K562 (cell line): Measurements from ENCODE around the gene ISY1. TPM values are rescaled to one million over a fixed set of nuclear protein-coding genes. Genes with fewer than 3 reads are reported as not detected.

ENCODE experiments used
- ATAC-seq: fragments of 200-7000 bp; cut with Tn5 transposase; 3 replicates; pipeline ENCODE4 v1.9.1; 2020; ENCODE audit warnings: moderate library complexity
- BruUV-seq: library from RNA; stranded (reverse); fragments of 400-500 nt; replicated peaks from 2 replicates; lab custom pipeline; 2021; lab: Mats Ljungman, UMichigan
- CTCF ChIA-PET: fragments of 300-600 bp; formaldehyde crosslinking; extraction: SDS; loops from one replicate; lab custom pipeline; 2021; ENCODE audit warnings: low intra/inter-chr PET ratio; lab: Yijun Ruan, JAX
- POLR2A ChIA-PET: fragments of 300-600, 350-650 bp; sonication (Branson Sonifier 250); formaldehyde crosslinking; extraction: SDS; loops from one replicate; lab custom pipeline; 2021; ENCODE audit warnings: antibody characterized with exemption, inconsistent platforms; lab: Yijun Ruan, JAX
- DNase-seq, 4 experiments: peaks; one replicate each; pipeline versions ENCODE4 v3.0.0 to v3.0.0-alpha.2; 2011 to 2018; ENCODE audit warnings: low spot score in 3 of 4, mixed read lengths in 3 of 4; ENCODE audit errors: extremely low read depth in 1 of 4
- FAIRE-seq: peaks from 2 replicates; lab custom pipeline; 2011; peaks lifted over from hg19 to GRCh38; lab: Jason Lieb, UNC
- H2AFZ ChIP-seq: 2 replicates; pipeline ENCODE4 v1.6.0; 2011; ENCODE audit warnings: low read depth, low read length, control low read depth, inconsistent platforms
- H3K27ac ChIP-seq: fragments of 200-600 bp; 3 replicates; pipeline ENCODE4 v1.8.0; 2011; ENCODE audit warnings: low read depth, mild to moderate bottlenecking, control low read depth, inconsistent platforms, low read length, moderate library complexity, mixed read lengths; ENCODE audit errors: extremely low read depth
- H3K27me3 ChIP-seq, 2 experiments: fragments of 300-600 bp in 1 of 2; 2 replicates in 1 of 2; 3 replicates in 1 of 2; pipeline versions ENCODE4 v1.6.0 to v1.8.0; 2011; ENCODE audit warnings: inconsistent platforms in 2 of 2, low read length in 2 of 2, mild to moderate bottlenecking in 1 of 2, mixed read lengths in 1 of 2, moderate library complexity in 1 of 2; ENCODE audit not compliant: control insufficient read depth in 2 of 2, insufficient read depth in 2 of 2
- H3K36me3 ChIP-seq: fragments of 300-600 bp; 3 replicates; pipeline ENCODE4 v1.8.0; 2011; ENCODE audit warnings: mild to moderate bottlenecking, low read length, inconsistent platforms; ENCODE audit not compliant: control insufficient read depth, insufficient read depth
- H3K4me1 ChIP-seq, 2 experiments: fragments of 200-600 bp in 1 of 2; replicated peaks in 1 of 2; 2 replicates in 1 of 2; 3 replicates in 1 of 2; pipeline versions ENCODE4 v1.5.1 to v1.8.0; 2011; ENCODE audit warnings: inconsistent platforms in 2 of 2, low read length in 2 of 2, mild to moderate bottlenecking in 1 of 2, mixed read lengths in 1 of 2, moderate library complexity in 1 of 2; ENCODE audit not compliant: control insufficient read depth in 2 of 2, insufficient read depth in 2 of 2
- H3K4me2 ChIP-seq: 2 replicates; pipeline ENCODE4 v1.6.1; 2011; ENCODE audit warnings: low read length, control low read depth, inconsistent platforms, mixed read lengths; ENCODE audit not compliant: insufficient read depth
- H3K4me3 ChIP-seq: fragments of 200-600 bp; sonication (generic), shearing (Covaris generic); 2 replicates; pipeline ENCODE4 v1.5.1; 2016; ENCODE audit warnings: control low read depth, inconsistent platforms
- H3K79me2 ChIP-seq: fragments of 200-600 bp; 3 replicates; pipeline ENCODE4 v1.8.0; 2011; ENCODE audit warnings: low read length, inconsistent platforms; ENCODE audit not compliant: control insufficient read depth, insufficient read depth
- H3K9ac ChIP-seq, 2 experiments: 2 replicates each; pipeline versions ENCODE4 v1.6.0 to v1.6.1; 2011; ENCODE audit warnings: low read depth in 2 of 2, low read length in 2 of 2, control low read depth in 1 of 2, inconsistent platforms in 1 of 2, mild to moderate bottlenecking in 1 of 2, mixed read lengths in 1 of 2; ENCODE audit not compliant: insufficient read depth in 1 of 2
- H3K9me1 ChIP-seq: one replicate; pipeline ENCODE4 v1.6.0; 2011; ENCODE audit warnings: inconsistent platforms, mild to moderate bottlenecking, low read length, moderate library complexity; ENCODE audit not compliant: control insufficient read depth, insufficient read depth
- H3K9me3 ChIP-seq: replicated peaks from 2 replicates; pipeline ENCODE4 v1.5.1; 2011; ENCODE audit warnings: low read depth, low read length, inconsistent platforms; ENCODE audit not compliant: control insufficient read depth, insufficient read depth
- H4K20me1 ChIP-seq: replicated peaks from 2 replicates; pipeline ENCODE4 v1.6.1; 2011; ENCODE audit warnings: low read length, inconsistent platforms, mixed read lengths; ENCODE audit not compliant: control insufficient read depth, insufficient read depth
- ARHGAP35 ChIP-seq: fragments of 450-650 bp; IDR thresholded peaks from 2 replicates; pipeline ENCODE4 v1.6.1; 2018; ENCODE audit not compliant: partially characterized antibody
- ARID1B ChIP-seq: fragments of 450-650 bp; IDR thresholded peaks from 2 replicates; pipeline ENCODE4 v1.6.1; 2016; ENCODE audit warnings: antibody characterized with exemption, mild to moderate bottlenecking, inconsistent platforms
- ESRRB ChIP-seq: fragments of 250-450 bp; sonication (Bioruptor Pico); IDR thresholded peaks from 2 replicates; pipeline ENCODE4 v1.5.0; 2020; ENCODE audit warnings: mild to moderate bottlenecking, moderate library complexity, borderline replicate concordance
- FOXP1 ChIP-seq: sonication (generic); formaldehyde crosslinking; IDR thresholded peaks from 2 replicates; pipeline ENCODE4 v1.8.0; 2022; ENCODE audit warnings: mild to moderate bottlenecking, missing genetic modification reagents
- HMG20A ChIP-seq: fragments of 450-650 bp; formaldehyde crosslinking; conservative IDR thresholded peaks from 2 replicates; pipeline ENCODE4 v1.4.0; 2020; ENCODE audit warnings: mild to moderate bottlenecking, mixed read lengths
- NCOR1 ChIP-seq: fragments of 450-650 bp; IDR thresholded peaks from 2 replicates; pipeline ENCODE4 v1.6.1; 2016; ENCODE audit warnings: mild to moderate bottlenecking, moderate library complexity
- RBM14 ChIP-seq: fragments of 200-400 bp; formaldehyde crosslinking; IDR thresholded peaks from 2 replicates; pipeline ENCODE4 v1.6.1; 2018; ENCODE audit warnings: low read depth, mild to moderate bottlenecking, low read length, moderate library complexity, borderline replicate concordance; ENCODE audit not compliant: insufficient read depth
- SIN3B ChIP-seq: fragments of 450-650 bp; IDR thresholded peaks from 2 replicates; pipeline ENCODE4 v1.6.1; 2017; ENCODE audit warnings: low read depth, mild to moderate bottlenecking, moderate library complexity
- TAF7 ChIP-seq: fragments of 450-650 bp; IDR thresholded peaks from 2 replicates; pipeline ENCODE4 v1.6.1; 2016; ENCODE audit warnings: missing genetic modification characterization, missing compliant biosample characterization
- TCF7 ChIP-seq: sonication (generic); IDR thresholded peaks from 2 replicates; pipeline ENCODE4 v1.6.1; 2016; ENCODE audit warnings: antibody characterized with exemption, borderline replicate concordance
- ZNF165 ChIP-seq: fragments of 250-450 bp; sonication (Bioruptor Pico); IDR thresholded peaks from 2 replicates; pipeline ENCODE4 v1.4.0; 2020; ENCODE audit warnings: borderline replicate concordance
- ZNF707 ChIP-seq: fragments of 250-450 bp; sonication (Bioruptor Pico); conservative IDR thresholded peaks from 2 replicates; pipeline ENCODE4 v1.8.0; 2022; ENCODE audit warnings: inconsistent platforms, mild to moderate bottlenecking, moderate library complexity
- WGBS: fragments of 100-300 bp; shearing (Covaris generic); methylation state at CpG from one replicate; pipeline ENCODE4 v1.1.6; 2016; ENCODE audit warnings: low coverage, mixed read lengths; ENCODE audit not compliant: insufficient coverage; ENCODE audit errors: missing lambda C conversion rate; 5-methylcytosine and 5-hydroxymethylcytosine counted together
- in situ Hi-C: fragments of 300-500 bp; cut with MboI; formaldehyde crosslinking; loops from 4 replicates; pipeline ENCODE4 v1.15.0; 2018; ENCODE audit warnings: inconsistent platforms, mixed read lengths
- intact Hi-C: fragments of 100-400 bp; cut with micrococcal nuclease; formaldehyde crosslinking; loops from 2 replicates; pipeline ENCODE4 v1.14.2; 2022
- polyA plus RNA-seq, 8 experiments: library from polyadenylated mRNA; depleted of rRNA in 4 of 8; stranded (reverse) in 5 of 8; unstranded in 3 of 8; fragments of >200 nt; fragmentation: Nextera tagmentation in 2 of 8; fragmentation: Illumina TruSeq in 1 of 8; extraction: Ambion mirVana in 2 of 8; extraction: Trizol in 1 of 8; gene quantifications; 2 replicates each; pipeline versions ENCODE4 v1.2.1 to v1.2.3, GENCODE V29; 2011 to 2014; ENCODE audit warnings: inconsistent platforms in 1 of 8, missing spikeins in 1 of 8
- total RNA-seq, 7 experiments: library from RNA; depleted of rRNA in 6 of 7; stranded (reverse); fragments of >200 nt in 6 of 7; fragmentation: Illumina TruSeq in 2 of 7; extraction: Trizol in 2 of 7; gene quantifications; 2 replicates each; pipeline versions ENCODE4 v1.2.1 to v1.2.3, GENCODE V29; 2011 to 2021; ENCODE audit warnings: low replicate concordance in 1 of 7
- TF ChIP-seq, protein P1 (sequence below): fragments of 200-600 bp; sonication (generic); IDR thresholded peaks from one replicate; pipeline ENCODE4 v1.6.1; 2012; ENCODE audit warnings: mild to moderate bottlenecking, low read depth, low read length, inconsistent platforms

ISY1 gene
- total and polyA plus RNA-seq, 9 of the 15 experiments (the other 6 are each of a cell fraction or from before 2014, with no cell fraction given): 23.5 to 50.0 (median 32.9) TPM

DNA sequence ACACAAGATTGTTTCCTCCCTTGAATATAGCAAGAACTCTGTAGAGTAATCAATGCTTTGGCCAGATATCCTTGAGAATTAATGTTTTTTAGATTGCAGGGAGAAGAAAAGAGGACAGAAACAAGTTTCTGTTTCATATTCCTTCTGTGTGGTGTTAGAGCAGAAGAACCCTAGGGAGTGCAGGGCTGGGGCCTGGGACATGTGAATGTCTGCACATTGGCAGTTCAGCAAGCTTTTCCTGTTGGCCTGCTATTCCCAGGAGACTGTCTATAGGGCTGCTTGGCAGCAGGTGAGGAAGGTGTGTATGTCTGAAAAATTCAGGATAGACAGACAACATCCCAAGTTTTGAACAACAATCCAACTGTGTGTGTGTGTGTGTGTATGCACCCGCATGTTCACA lies 36.5 kb upstream of the ISY1 start:
- 100% methylated on average over 1 of the region's 1 CpG for WGBS
- intact Hi-C loops: no loop called here
- in situ Hi-C loops: no loop called here
- H3K9me1 ChIP-seq: no peaks in the 10 kb centered on the region
- FAIRE-seq: no peak
- peak overlapping the region in 1 of 2 experiments; percentile 35; a peak in 1 of 4 replicates for H3K9ac ChIP-seq
- DNase-seq: no peak
- no peaks in the 10 kb centered on the region for H4K20me1 ChIP-seq
- ChIA-PET POLR2A (interaction anchor here (0.9 to 2.2 kb wide), 3 partner anchors 12 to 25 kb away, joined by 3 to 15 read pairs (median 4); no protein-coding TSS in a partner anchor), CTCF (no interaction called here)
- H3K36me3 ChIP-seq: no peaks in the 10 kb centered on the region
- H3K9me3 ChIP-seq: no peaks in the 10 kb centered on the region
- no peak for ATAC-seq
- H3K27ac ChIP-seq: no peak overlapping the region
- no TSS peak for BruUV-seq
- no peaks in the 10 kb centered on the region for H3K27me3 ChIP-seq
- TF ChIP-seq ARHGAP35: no peak
- TF ChIP-seq HMG20A (CRISPR knock-in tag): no peak
- no peak for TF ChIP-seq ARID1B
- TF ChIP-seq TCF7: no peak
- no peak for TF ChIP-seq SIN3B
- no peak for TF ChIP-seq NCOR1
- no peak for TF ChIP-seq FOXP1 (CRISPR knock-in tag)
- TF ChIP-seq ZNF707 (CRISPR knock-in tag): no peak
- no peak for TF ChIP-seq TAF7 (tag)
- TF ChIP-seq, protein P1, sequence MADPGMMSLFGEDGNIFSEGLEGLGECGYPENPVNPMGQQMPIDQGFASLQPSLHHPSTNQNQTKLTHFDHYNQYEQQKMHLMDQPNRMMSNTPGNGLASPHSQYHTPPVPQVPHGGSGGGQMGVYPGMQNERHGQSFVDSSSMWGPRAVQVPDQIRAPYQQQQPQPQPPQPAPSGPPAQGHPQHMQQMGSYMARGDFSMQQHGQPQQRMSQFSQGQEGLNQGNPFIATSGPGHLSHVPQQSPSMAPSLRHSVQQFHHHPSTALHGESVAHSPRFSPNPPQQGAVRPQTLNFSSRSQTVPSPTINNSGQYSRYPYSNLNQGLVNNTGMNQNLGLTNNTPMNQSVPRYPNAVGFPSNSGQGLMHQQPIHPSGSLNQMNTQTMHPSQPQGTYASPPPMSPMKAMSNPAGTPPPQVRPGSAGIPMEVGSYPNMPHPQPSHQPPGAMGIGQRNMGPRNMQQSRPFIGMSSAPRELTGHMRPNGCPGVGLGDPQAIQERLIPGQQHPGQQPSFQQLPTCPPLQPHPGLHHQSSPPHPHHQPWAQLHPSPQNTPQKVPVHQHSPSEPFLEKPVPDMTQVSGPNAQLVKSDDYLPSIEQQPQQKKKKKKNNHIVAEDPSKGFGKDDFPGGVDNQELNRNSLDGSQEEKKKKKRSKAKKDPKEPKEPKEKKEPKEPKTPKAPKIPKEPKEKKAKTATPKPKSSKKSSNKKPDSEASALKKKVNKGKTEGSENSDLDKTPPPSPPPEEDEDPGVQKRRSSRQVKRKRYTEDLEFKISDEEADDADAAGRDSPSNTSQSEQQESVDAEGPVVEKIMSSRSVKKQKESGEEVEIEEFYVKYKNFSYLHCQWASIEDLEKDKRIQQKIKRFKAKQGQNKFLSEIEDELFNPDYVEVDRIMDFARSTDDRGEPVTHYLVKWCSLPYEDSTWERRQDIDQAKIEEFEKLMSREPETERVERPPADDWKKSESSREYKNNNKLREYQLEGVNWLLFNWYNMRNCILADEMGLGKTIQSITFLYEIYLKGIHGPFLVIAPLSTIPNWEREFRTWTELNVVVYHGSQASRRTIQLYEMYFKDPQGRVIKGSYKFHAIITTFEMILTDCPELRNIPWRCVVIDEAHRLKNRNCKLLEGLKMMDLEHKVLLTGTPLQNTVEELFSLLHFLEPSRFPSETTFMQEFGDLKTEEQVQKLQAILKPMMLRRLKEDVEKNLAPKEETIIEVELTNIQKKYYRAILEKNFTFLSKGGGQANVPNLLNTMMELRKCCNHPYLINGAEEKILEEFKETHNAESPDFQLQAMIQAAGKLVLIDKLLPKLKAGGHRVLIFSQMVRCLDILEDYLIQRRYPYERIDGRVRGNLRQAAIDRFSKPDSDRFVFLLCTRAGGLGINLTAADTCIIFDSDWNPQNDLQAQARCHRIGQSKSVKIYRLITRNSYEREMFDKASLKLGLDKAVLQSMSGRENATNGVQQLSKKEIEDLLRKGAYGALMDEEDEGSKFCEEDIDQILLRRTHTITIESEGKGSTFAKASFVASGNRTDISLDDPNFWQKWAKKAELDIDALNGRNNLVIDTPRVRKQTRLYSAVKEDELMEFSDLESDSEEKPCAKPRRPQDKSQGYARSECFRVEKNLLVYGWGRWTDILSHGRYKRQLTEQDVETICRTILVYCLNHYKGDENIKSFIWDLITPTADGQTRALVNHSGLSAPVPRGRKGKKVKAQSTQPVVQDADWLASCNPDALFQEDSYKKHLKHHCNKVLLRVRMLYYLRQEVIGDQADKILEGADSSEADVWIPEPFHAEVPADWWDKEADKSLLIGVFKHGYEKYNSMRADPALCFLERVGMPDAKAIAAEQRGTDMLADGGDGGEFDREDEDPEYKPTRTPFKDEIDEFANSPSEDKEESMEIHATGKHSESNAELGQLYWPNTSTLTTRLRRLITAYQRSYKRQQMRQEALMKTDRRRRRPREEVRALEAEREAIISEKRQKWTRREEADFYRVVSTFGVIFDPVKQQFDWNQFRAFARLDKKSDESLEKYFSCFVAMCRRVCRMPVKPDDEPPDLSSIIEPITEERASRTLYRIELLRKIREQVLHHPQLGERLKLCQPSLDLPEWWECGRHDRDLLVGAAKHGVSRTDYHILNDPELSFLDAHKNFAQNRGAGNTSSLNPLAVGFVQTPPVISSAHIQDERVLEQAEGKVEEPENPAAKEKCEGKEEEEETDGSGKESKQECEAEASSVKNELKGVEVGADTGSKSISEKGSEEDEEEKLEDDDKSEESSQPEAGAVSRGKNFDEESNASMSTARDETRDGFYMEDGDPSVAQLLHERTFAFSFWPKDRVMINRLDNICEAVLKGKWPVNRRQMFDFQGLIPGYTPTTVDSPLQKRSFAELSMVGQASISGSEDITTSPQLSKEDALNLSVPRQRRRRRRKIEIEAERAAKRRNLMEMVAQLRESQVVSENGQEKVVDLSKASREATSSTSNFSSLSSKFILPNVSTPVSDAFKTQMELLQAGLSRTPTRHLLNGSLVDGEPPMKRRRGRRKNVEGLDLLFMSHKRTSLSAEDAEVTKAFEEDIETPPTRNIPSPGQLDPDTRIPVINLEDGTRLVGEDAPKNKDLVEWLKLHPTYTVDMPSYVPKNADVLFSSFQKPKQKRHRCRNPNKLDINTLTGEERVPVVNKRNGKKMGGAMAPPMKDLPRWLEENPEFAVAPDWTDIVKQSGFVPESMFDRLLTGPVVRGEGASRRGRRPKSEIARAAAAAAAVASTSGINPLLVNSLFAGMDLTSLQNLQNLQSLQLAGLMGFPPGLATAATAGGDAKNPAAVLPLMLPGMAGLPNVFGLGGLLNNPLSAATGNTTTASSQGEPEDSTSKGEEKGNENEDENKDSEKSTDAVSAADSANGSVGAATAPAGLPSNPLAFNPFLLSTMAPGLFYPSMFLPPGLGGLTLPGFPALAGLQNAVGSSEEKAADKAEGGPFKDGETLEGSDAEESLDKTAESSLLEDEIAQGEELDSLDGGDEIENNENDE: no peak
- TF ChIP-seq ESRRB: no peak
- TF ChIP-seq ZNF165 (CRISPR knock-in tag): no peak
- TF ChIP-seq RBM14: no peak
- no peak overlapping the region for H2AFZ ChIP-seq
- no peaks in the 10 kb centered on the region for H3K79me2 ChIP-seq
- H3K4me3 ChIP-seq: no peak overlapping the region
- peaks cover 3 to 9% of the 10 kb centered on the region in 2 experiments; a peak in 3 of 5 replicates for H3K4me1 ChIP-seq
- no peak overlapping the region for H3K4me2 ChIP-seq
